WTC11 (cell line): ENCODE results near the gene POLR2L. TPM values are rescaled to one million over a fixed set of nuclear protein-coding genes. Genes with fewer than 3 reads are reported as not detected.

Experiments
- AFF4 ChIP-seq: sonication (generic); formaldehyde crosslinking; IDR thresholded peaks from 2 replicates; pipeline ENCODE4 v1.8.1; 2023; ENCODE audit warnings: mild to moderate bottlenecking, missing genetic modification reagents, borderline replicate concordance
- AR ChIP-seq: fragments of 250-450 bp; sonication (Bioruptor Pico); IDR thresholded peaks from 2 replicates; pipeline ENCODE4 v1.9.0; 2021; ENCODE audit warnings: mild to moderate bottlenecking
- CBFB ChIP-seq: sonication (generic); formaldehyde crosslinking; IDR thresholded peaks from 2 replicates; pipeline ENCODE4 v1.8.1; 2022; ENCODE audit warnings: mild to moderate bottlenecking, low read depth, missing genetic modification reagents
- CDX4 ChIP-seq: fragments of 250-450 bp; sonication (Bioruptor Pico); IDR thresholded peaks from 2 replicates; pipeline ENCODE4 v1.9.0; 2021; ENCODE audit warnings: moderate library complexity, mild to moderate bottlenecking, inconsistent platforms, borderline replicate concordance
- E2F5 ChIP-seq: sonication (generic); formaldehyde crosslinking; IDR thresholded peaks from 2 replicates; pipeline ENCODE4 v1.8.1; 2022; ENCODE audit warnings: mild to moderate bottlenecking, moderate library complexity, missing genetic modification reagents
- ESRRA ChIP-seq: sonication (generic); formaldehyde crosslinking; IDR thresholded peaks from 2 replicates; pipeline ENCODE4 v1.8.1; 2022; ENCODE audit warnings: mild to moderate bottlenecking, missing genetic modification reagents, borderline replicate concordance
- IRF2 ChIP-seq: sonication (generic); formaldehyde crosslinking; IDR thresholded peaks from 2 replicates; pipeline ENCODE4 v1.8.0; 2022; ENCODE audit warnings: low read depth, missing genetic modification reagents, borderline replicate concordance
- JAZF1 ChIP-seq: fragments of 250-450 bp; sonication (Bioruptor Pico); IDR thresholded peaks from 2 replicates; pipeline ENCODE4 v1.9.0; 2021; ENCODE audit warnings: moderate library complexity, mild to moderate bottlenecking, inconsistent platforms
- JUN ChIP-seq: sonication (generic); formaldehyde crosslinking; IDR thresholded peaks from 2 replicates; pipeline ENCODE4 v1.8.0; 2023; ENCODE audit warnings: mild to moderate bottlenecking, missing genetic modification reagents
- NFE2L1 ChIP-seq: sonication (generic); formaldehyde crosslinking; IDR thresholded peaks from 2 replicates; pipeline ENCODE4 v1.8.1; 2023; ENCODE audit warnings: missing genetic modification reagents
- NR1H2 ChIP-seq: sonication (generic); formaldehyde crosslinking; IDR thresholded peaks from 2 replicates; pipeline ENCODE4 v1.9.0; 2021; ENCODE audit warnings: mild to moderate bottlenecking, moderate library complexity, missing genetic modification reagents
- PRDM15 ChIP-seq: sonication (generic); formaldehyde crosslinking; IDR thresholded peaks from 2 replicates; pipeline ENCODE4 v1.8.0; 2022; ENCODE audit warnings: missing genetic modification reagents
- SP1 ChIP-seq: sonication (generic); formaldehyde crosslinking; conservative IDR thresholded peaks from 2 replicates; pipeline ENCODE4 v1.8.1; 2022; ENCODE audit warnings: missing genetic modification reagents
- TCF7 ChIP-seq: sonication (generic); formaldehyde crosslinking; IDR thresholded peaks from 2 replicates; pipeline ENCODE4 v1.8.0; 2022; ENCODE audit warnings: mild to moderate bottlenecking, low read depth, missing genetic modification reagents, moderate library complexity
- TP53 ChIP-seq: sonication (generic); formaldehyde crosslinking; IDR thresholded peaks from 2 replicates; pipeline ENCODE4 v1.8.1; 2023; ENCODE audit warnings: mild to moderate bottlenecking, missing genetic modification reagents
- USF1 ChIP-seq: sonication (generic); formaldehyde crosslinking; IDR thresholded peaks from 2 replicates; pipeline ENCODE4 v1.8.0; 2022; ENCODE audit warnings: mild to moderate bottlenecking, missing genetic modification reagents
- ZBTB43 ChIP-seq: sonication (generic); formaldehyde crosslinking; IDR thresholded peaks from 2 replicates; pipeline ENCODE4 v1.8.1; 2023; ENCODE audit warnings: mild to moderate bottlenecking, missing genetic modification reagents
- ZNF512 ChIP-seq: sonication (generic); formaldehyde crosslinking; IDR thresholded peaks from 2 replicates; pipeline ENCODE4 v1.8.1; 2022; ENCODE audit warnings: missing genetic modification reagents, borderline replicate concordance
- total RNA-seq: library from RNA; stranded (reverse); gene quantifications from 3 replicates; pipeline ENCODE4 v1.2.3, GENCODE V29; 2021

Gene POLR2L
- total RNA-seq, 1 experiment from 2014 or later, result 152 TPM

GRCh38 chr11:809287-810039, 32.9 kb downstream of the POLR2L start, which contains the start of gene RPLP2 (continued):
- TF ChIP-seq E2F5, result 0 out of 2 replicates have a peak, but pooled peaks have one; percentile 32
- no peak for TF ChIP-seq AFF4 (CRISPR knock-in tag)
- TF ChIP-seq ZBTB43 (CRISPR knock-in tag), result 0 out of 2 replicates have a peak, but pooled peaks have one; percentile 81
- TF ChIP-seq NR1H2, result no peak
- TF ChIP-seq ESRRA (CRISPR knock-in tag), result no peak
- no peak for TF ChIP-seq AR (CRISPR knock-in tag)
- TF ChIP-seq TCF7 (CRISPR knock-in tag), result peak; percentile 57; the same call in 1 of the 2 replicates
- TF ChIP-seq JUN, result peak; percentile 63; the same call in 1 of the 2 replicates
- TF ChIP-seq CDX4 (CRISPR knock-in tag), result no peak
- TF ChIP-seq ZNF512 (CRISPR knock-in tag), result no peak
- TF ChIP-seq PRDM15, result no peak
- no peak for TF ChIP-seq JAZF1 (CRISPR knock-in tag)
- 0 out of 2 replicates have a peak, but pooled peaks have one; percentile 16 for TF ChIP-seq USF1
- no peak for TF ChIP-seq CBFB (CRISPR knock-in tag)
- TF ChIP-seq IRF2 (CRISPR knock-in tag), result 0 out of 2 replicates have a peak, but pooled peaks have one; percentile 41
- TF ChIP-seq SP1 (CRISPR knock-in tag), result peak; percentile 95
- no peak for TF ChIP-seq TP53
- peak; percentile 31; the same call in 1 of the 2 replicates for TF ChIP-seq NFE2L1 (CRISPR knock-in tag)
